ENCODE results near the gene VSIG8. TPM values are rescaled to one million over a fixed set of nuclear protein-coding genes. Genes with fewer than 3 reads are reported as not detected.

VSIG8 gene
- total RNA-seq, 2 experiments from 2014 or later, result not detected

DNA sequence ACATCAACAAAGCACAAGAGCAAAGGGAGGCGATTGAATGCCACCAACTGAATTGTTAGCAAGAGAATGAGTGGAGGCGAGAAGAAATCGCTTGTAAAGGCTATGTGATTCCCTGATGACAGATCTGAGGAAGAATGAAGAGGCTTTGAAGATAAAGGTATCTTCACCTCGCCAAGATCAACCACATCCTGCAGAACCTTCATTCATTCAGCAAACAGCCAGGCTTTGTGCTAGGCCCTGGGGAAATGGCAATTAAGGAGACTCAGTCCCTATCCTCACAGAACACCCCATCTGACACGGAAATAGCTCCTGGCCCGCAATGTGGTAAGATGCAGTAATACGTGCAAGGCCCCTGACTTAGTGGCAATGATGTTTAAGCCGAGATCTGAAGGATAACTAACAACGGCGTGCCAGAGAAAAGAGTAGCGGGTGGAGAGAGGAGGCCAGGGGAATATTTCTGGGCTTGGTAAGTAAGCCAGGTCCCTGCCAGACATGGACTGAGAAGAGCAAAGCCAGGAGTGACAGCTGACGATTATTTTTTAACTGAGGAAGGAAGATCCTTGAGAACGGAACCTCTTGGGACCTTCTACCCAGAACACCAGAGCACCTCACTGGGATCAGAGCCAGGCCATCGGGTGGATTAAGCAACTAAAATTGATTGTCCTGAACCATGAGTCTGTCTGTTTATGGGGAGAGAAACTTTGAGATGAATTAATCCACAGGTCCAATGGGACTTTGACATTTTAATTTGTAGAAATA is 4.6 kb upstream of the VSIG8 start:
- ChIA-PET CTCF (interaction anchor here (1.8 kb wide), 1 partner anchor 68 kb away, joined by 7 read pairs; no protein-coding TSS in a partner anchor), POLR2A (interaction anchor here (1.7 kb wide), 1 partner anchor 58 kb away, joined by 5 read pairs; the partner anchor contains the start of gene TAGLN2)
- Mint-ChIP-seq H3K36me3 (no peaks in the 10 kb centered on the region), H3K27ac (no peak overlapping the region), H3K27me3 (no peaks in the 10 kb centered on the region), H3K4me3 (no peak overlapping the region), H3K9me3 (no peaks in the 10 kb centered on the region), H3K4me1 (ENCODE audit: low read depth) (peaks cover 14% of the 10 kb centered on the region)
- intact Hi-C loops (cut with micrococcal nuclease), result no loop called here
- DNase-seq, result no peak

GRCh38 chr1:159866066-159866465 is 3.6 kb upstream of the VSIG8 start:
- H3K27me3 Mint-ChIP-seq, result no peaks in the 10 kb centered on the region
- peaks cover 14% of the 10 kb centered on the region for H3K4me1 Mint-ChIP-seq (ENCODE audit: low read depth)
- H3K27ac Mint-ChIP-seq, result no peak overlapping the region
- H3K9me3 Mint-ChIP-seq, result no peaks in the 10 kb centered on the region
- intact Hi-C loops (cut with micrococcal nuclease), result no loop called here
- CTCF ChIA-PET, result interaction anchor here (1.8 kb wide), 1 partner anchor 67 kb away, joined by 7 read pairs; no protein-coding TSS in a partner anchor
- DNase-seq, result no peak
- POLR2A ChIA-PET, result interaction anchor here (1.7 kb wide), 1 partner anchor 59 kb away, joined by 5 read pairs; the partner anchor contains the start of gene TAGLN2
- no peak overlapping the region for H3K4me3 Mint-ChIP-seq
- no peaks in the 10 kb centered on the region for H3K36me3 Mint-ChIP-seq

DNA sequence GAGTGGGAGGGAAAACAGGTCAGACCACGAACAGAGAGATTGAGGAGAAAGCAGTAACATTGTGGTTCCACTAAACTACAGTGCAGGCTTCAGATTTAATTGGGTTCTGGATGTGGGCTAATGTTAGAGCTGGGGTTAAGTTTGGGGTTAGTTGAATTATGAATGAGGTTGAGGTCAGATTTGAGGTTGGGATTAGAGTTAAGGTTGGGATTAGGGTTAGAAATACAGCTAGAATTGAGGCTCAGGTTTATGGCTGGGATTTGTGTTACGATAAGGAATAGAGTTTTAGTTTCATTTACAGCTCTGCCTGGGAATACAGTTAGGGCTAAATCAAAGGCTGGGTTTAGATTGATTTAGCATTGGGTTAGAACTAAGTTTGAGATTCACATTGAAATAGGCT is 1.8 kb upstream of the VSIG8 start:
- Mint-ChIP-seq H3K27ac (no peak overlapping the region), H3K36me3 (no peaks in the 10 kb centered on the region), H3K4me1 (ENCODE audit: low read depth) (peaks cover 14% of the 10 kb centered on the region), H3K9me3 (no peaks in the 10 kb centered on the region), H3K4me3 (no peak overlapping the region), H3K27me3 (no peaks in the 10 kb centered on the region)
- DNase-seq, result no peak
- ChIA-PET POLR2A (no interaction called here), CTCF (no interaction called here)
- intact Hi-C loops (cut with micrococcal nuclease), result no loop called here

DNA sequence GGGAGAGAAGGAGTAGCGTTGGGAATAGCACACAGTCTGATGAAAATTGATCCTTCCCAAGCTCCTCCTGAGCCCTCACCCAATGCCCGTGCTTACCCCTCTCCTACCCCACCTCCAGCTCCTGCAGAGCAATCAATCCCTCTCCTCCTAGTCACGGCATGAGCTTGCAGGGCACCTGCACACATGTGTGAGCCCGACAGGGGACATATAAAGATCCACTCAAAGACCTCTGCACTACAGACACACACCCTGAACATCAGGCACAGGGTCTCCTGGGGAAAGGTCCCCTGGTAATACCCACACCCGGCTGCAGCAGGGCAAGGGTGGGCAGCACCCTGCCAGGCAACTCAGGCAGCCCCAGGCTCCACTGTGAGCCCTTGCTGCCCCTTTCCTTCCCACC is 426 bp downstream of the VSIG8 start:
- no peak overlapping the region for H3K4me3 Mint-ChIP-seq
- no peaks in the 10 kb centered on the region for H3K9me3 Mint-ChIP-seq
- no peaks in the 10 kb centered on the region for H3K36me3 Mint-ChIP-seq
- intact Hi-C loops (cut with micrococcal nuclease), result no loop called here
- no peak overlapping the region for H3K27ac Mint-ChIP-seq
- H3K27me3 Mint-ChIP-seq, result no peaks in the 10 kb centered on the region
- ChIA-PET CTCF (no interaction called here), POLR2A (no interaction called here)
- peaks cover 10% of the 10 kb centered on the region for H3K4me1 Mint-ChIP-seq (ENCODE audit: low read depth)
- no peak for DNase-seq

DNA sequence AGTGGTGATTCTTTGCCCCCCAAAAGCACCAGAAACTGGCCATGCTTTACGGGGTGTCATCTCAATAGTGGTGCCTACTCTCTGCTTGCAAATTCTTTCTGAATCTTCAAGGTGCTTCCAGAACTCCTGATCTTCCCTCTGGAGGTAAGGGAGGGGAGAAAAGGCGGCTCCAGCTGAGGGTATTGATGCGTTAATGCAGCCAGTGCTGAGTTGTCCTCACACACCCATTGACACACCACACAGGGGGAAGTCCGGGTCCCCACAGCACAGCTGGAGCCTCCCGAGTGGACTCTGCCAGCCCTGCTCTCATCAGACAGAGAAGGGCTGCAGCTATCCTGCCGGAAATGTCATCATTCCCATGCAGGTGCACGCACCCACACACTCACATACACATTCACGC is 1.2 kb downstream of the VSIG8 start:
- POLR2A ChIA-PET, result no interaction called here
- H3K4me1 Mint-ChIP-seq (ENCODE audit: low read depth), result peaks cover 1% of the 10 kb centered on the region
- DNase-seq, result no peak
- no peaks in the 10 kb centered on the region for H3K36me3 Mint-ChIP-seq
- CTCF ChIA-PET, result interaction anchor here (1.4 kb wide), 1 partner anchor 63 kb away, joined by 3 read pairs; no protein-coding TSS in a partner anchor
- H3K27me3 Mint-ChIP-seq, result no peaks in the 10 kb centered on the region
- no peak overlapping the region for H3K27ac Mint-ChIP-seq
- no peaks in the 10 kb centered on the region for H3K9me3 Mint-ChIP-seq
- no peak overlapping the region for H3K4me3 Mint-ChIP-seq
- intact Hi-C loops (cut with micrococcal nuclease), result no loop called here

GRCh38 chr1:159860456-159860855 is 2.0 kb downstream of the VSIG8 start:
- H3K27ac Mint-ChIP-seq, result no peak overlapping the region
- no peak overlapping the region for H3K4me3 Mint-ChIP-seq
- H3K9me3 Mint-ChIP-seq, result no peaks in the 10 kb centered on the region
- no peaks in the 10 kb centered on the region for H3K36me3 Mint-ChIP-seq
- ChIA-PET CTCF (interaction anchor here (0.6 to 1.4 kb wide), 3 partner anchors 31 to 62 kb away, joined by 3 read pairs; no protein-coding TSS in a partner anchor), POLR2A (no interaction called here)
- no peaks in the 10 kb centered on the region for H3K27me3 Mint-ChIP-seq
- intact Hi-C loops (cut with micrococcal nuclease), result no loop called here
- H3K4me1 Mint-ChIP-seq (ENCODE audit: low read depth), result no peaks in the 10 kb centered on the region
- DNase-seq, result no peak

DNA sequence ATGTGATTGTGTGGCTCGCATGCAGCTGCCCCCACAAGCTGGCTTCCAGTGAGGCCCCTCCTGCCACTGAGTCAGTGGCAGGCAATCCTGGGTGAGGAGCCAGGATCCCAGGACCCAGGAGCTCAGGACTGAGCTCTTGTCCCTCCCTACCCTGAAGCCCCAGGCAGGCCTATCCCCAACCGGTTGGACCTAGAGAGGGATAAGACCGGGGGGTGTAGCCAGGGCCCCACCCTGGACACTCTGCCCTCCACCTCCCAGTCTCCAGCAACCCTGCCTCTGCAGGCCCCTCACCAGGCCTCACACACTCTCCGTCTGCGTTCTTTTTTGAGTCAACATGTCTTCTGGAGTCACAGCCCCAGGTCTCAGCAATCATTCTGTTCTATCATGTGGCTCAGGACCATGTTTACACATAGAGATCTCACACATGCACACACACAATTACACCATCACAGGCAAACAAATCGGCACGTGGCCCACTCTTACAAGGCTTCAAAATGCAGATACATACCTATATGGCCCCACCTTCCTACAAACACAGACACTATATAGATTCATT is 2.6 kb downstream of the VSIG8 start:
- intact Hi-C loops (cut with micrococcal nuclease), result no loop called here
- Mint-ChIP-seq H3K27me3 (no peaks in the 10 kb centered on the region), H3K36me3 (no peaks in the 10 kb centered on the region), H3K4me1 (ENCODE audit: low read depth) (peaks cover 4% of the 10 kb centered on the region), H3K27ac (no peak overlapping the region), H3K9me3 (no peaks in the 10 kb centered on the region), H3K4me3 (no peak overlapping the region)
- POLR2A ChIA-PET, result no interaction called here
- CTCF ChIA-PET, result interaction anchor here (1.0 to 3.1 kb wide), 3 partner anchors 31 to 61 kb away, joined by 3 to 7 read pairs (median 3); no protein-coding TSS in a partner anchor
- no peak for DNase-seq

- H3K27me3 Mint-ChIP-seq, result no peaks in the 10 kb centered on the region
- H3K4me1 Mint-ChIP-seq (ENCODE audit: low read depth), result peaks cover 10% of the 10 kb centered on the region
- no peak overlapping the region for H3K27ac Mint-ChIP-seq
- CTCF ChIA-PET, result interaction anchor here (0.7 to 3.1 kb wide), 3 partner anchors 33 to 150 kb away, joined by 3 to 7 read pairs (median 3); no protein-coding TSS in a partner anchor
- no peak for DNase-seq
- POLR2A ChIA-PET, result no interaction called here
- intact Hi-C loops (cut with micrococcal nuclease), result no loop called here
- no peaks in the 10 kb centered on the region for H3K36me3 Mint-ChIP-seq
- H3K9me3 Mint-ChIP-seq, result no peaks in the 10 kb centered on the region
- no peak overlapping the region for H3K4me3 Mint-ChIP-seq
These were observed 4.6 kb downstream of the VSIG8 start for GRCh38 chr1:159857889-159858288.

- POLR2A ChIA-PET, result no interaction called here
- no peaks in the 10 kb centered on the region for H3K36me3 Mint-ChIP-seq
- no peak for DNase-seq
- H3K27me3 Mint-ChIP-seq, result no peaks in the 10 kb centered on the region
- H3K4me1 Mint-ChIP-seq (ENCODE audit: low read depth), result peaks cover 10% of the 10 kb centered on the region
- no peaks in the 10 kb centered on the region for H3K9me3 Mint-ChIP-seq
- H3K4me3 Mint-ChIP-seq, result no peak overlapping the region
- intact Hi-C loops (cut with micrococcal nuclease), result no loop called here
- CTCF ChIA-PET, result interaction anchor here (0.7 kb wide), 1 partner anchor 57 kb away, joined by 4 read pairs; no protein-coding TSS in a partner anchor
- H3K27ac Mint-ChIP-seq, result no peak overlapping the region
These were observed 5.9 kb downstream of the VSIG8 start for GRCh38 chr1:159856576-159856975.

GRCh38 chr1:159855709-159856108 is 6.7 kb downstream of the VSIG8 start:
- no peak overlapping the region for H3K4me3 Mint-ChIP-seq
- POLR2A ChIA-PET, result no interaction called here
- no peaks in the 10 kb centered on the region for H3K36me3 Mint-ChIP-seq
- peaks cover 10% of the 10 kb centered on the region for H3K4me1 Mint-ChIP-seq (ENCODE audit: low read depth)
- no peak for DNase-seq
- no peak overlapping the region for H3K27ac Mint-ChIP-seq
- H3K9me3 Mint-ChIP-seq, result no peaks in the 10 kb centered on the region
- CTCF ChIA-PET, result no interaction called here
- intact Hi-C loops (cut with micrococcal nuclease), result loop anchor here (2.0 kb wide), 3 partner anchors 29 to 75 kb away; partner anchors contain the start of genes DUSP23 and SLAMF8
- H3K27me3 Mint-ChIP-seq, result no peaks in the 10 kb centered on the region

DNA sequence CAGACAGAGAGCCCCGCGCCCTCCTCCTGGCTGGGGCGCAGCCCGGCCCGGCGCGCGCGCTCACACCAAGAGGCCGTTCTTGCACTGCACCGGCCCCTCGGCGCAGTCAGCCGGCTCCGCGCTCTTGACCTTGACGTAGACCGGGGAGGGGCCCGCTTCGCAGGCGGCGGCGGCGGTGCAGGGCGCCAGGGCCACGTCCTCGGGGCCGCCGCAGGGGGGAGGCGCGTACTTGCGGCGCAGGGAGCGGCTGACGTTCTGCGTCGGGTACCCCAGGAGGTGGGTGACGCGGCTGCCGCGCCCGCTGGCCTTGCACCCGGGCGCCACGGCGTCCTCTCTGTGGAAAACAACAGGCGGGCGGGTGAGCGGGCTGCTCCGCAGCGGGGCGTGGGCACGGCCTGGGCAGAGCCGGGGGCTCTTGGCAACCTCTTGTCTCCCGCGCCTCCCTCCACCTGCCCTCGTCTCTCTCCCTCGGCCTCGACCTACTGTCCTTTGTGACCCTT is 7.7 kb downstream of the VSIG8 start:
- POLR2A ChIA-PET, result interaction anchor here (0.9 to 1.9 kb wide), 5 partner anchors 15 to 73 kb away, joined by 3 to 4 read pairs (median 4); partner anchors contain the start of gene TAGLN2
- Mint-ChIP-seq H3K27ac (peak overlapping the region; percentile 3), H3K4me1 (ENCODE audit: low read depth) (peaks cover 10% of the 10 kb centered on the region), H3K4me3 (peak overlapping the region; percentile 79), H3K27me3 (no peaks in the 10 kb centered on the region), H3K9me3 (no peaks in the 10 kb centered on the region), H3K36me3 (no peaks in the 10 kb centered on the region)
- intact Hi-C loops (cut with micrococcal nuclease), result loop anchor here (2.0 kb wide), 3 partner anchors 28 to 74 kb away; partner anchors contain the start of genes DUSP23 and SLAMF8
- CTCF ChIA-PET, result no interaction called here
- DNase-seq, result peak; percentile 86

GRCh38 chr1:159854116-159854692 is 8.3 kb downstream of the VSIG8 start:
- CTCF ChIA-PET, result interaction anchor here (0.6 to 2.1 kb wide), 4 partner anchors 14 to 55 kb away, joined by 3 to 10 read pairs (median 4); no protein-coding TSS in a partner anchor
- Mint-ChIP-seq H3K27me3 (no peaks in the 10 kb centered on the region), H3K27ac (no peak overlapping the region), H3K4me1 (ENCODE audit: low read depth) (peaks cover 10% of the 10 kb centered on the region), H3K9me3 (no peaks in the 10 kb centered on the region), H3K4me3 (peak overlapping the region; percentile 72), H3K36me3 (no peaks in the 10 kb centered on the region)
- peak; percentile 42 for DNase-seq
- intact Hi-C loops (cut with micrococcal nuclease), result loop anchor here (2.0 kb wide), 3 partner anchors 27 to 73 kb away; partner anchors contain the start of genes DUSP23 and SLAMF8
- POLR2A ChIA-PET, result interaction anchor here (0.9 to 1.9 kb wide), 5 partner anchors 15 to 73 kb away, joined by 3 to 4 read pairs (median 4); partner anchors contain the start of gene TAGLN2

All from activated CD4-positive, alpha-beta memory T cell treated with anti-CD3 and anti-CD28 coated beads for 36 hours (primary cell).